Hematopoietic multipotent progenitor cell treated with erythropoietin and hydrocortisone succinate and interleukin-3 and kit ligand, for 15 days (in vitro differentiated cells): ENCODE measurements around the gene ANXA6.
A peak's percentile ranks its signal among the peaks of the same experiment; 100 is the strongest.

Experiments used
- DNase-seq: peaks from one replicate; pipeline ENCODE4 v3.0.0-alpha.2; 2015; ENCODE audit warnings: low spot score

Gene ANXA6

DNA sequence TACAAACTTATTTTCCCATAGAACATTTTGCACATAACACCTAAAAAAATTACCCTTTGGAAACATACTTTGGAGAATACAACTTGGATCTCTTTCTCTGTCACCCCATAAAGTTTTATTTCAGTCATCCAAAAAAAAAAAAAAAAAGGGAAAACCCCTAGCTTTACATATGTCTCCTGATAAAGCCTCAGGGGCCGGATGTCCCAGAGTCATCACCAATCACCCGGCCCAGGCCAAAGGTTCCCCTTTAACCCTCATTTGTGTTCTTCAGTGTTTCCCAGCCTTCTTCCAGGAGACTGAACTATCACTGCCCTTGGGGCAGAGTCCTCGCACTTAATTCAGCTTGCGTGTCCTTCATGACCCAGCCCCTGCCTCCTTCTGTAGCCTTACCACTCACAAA, 28.8 kb downstream of the ANXA6 start:
- no peak for DNase-seq

- DNase-seq: no peak
These were observed 29.7 kb downstream of the ANXA6 start for GRCh38 chr5:151127926-151128325.

DNA sequence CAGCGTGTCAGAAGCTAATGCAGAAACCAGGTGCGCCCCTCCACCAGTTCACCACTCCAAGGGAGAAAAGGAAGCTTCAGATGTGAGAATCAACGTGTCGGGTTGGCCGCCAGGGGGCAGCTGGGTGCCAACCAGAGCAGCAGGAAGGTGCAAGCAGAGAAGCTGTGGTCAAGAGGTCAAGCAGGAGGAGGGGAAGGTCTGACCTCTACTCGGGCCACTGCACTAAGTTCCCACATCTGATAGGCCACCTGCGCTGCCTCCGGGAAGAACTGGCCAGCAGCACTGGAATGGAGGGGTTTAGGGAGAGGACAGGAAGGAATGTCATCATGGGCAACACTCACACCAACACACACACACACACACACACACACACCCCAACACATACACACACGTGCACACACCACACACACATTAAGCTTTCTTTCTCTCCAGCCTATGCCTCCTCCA, 31.4 kb downstream of the ANXA6 start:
- peak; percentile 62 for DNase-seq

GRCh38 chr5:151125421-151125820, 32.2 kb downstream of the ANXA6 start:
- DNase-seq: no peak

GRCh38 chr5:151123897-151124751, 33.5 kb downstream of the ANXA6 start:
- DNase-seq: peak; percentile 59

DNA sequence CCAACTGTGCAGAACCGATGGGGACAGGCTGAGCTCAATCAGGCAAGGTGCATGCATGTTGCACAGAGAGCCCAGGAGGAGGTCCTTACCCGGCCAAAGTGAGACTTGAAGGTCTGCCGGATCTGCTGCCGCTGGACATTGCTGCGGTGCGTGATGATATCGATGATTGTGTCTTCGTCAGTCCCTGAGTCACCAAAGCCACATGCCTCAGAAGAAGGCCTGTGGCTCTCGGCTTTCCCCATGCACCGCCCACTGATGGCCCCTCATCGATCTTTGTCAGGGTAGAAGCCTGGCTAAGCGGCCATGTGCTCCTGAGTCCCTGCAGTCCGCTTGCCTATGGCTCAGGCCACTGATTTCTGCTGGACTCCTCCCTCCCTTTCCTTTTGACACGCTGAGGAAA, 34.8 kb downstream of the ANXA6 start:
- no peak for DNase-seq

GRCh38 chr5:151121665-151122064, 35.9 kb downstream of the ANXA6 start:
- no peak for DNase-seq

DNA sequence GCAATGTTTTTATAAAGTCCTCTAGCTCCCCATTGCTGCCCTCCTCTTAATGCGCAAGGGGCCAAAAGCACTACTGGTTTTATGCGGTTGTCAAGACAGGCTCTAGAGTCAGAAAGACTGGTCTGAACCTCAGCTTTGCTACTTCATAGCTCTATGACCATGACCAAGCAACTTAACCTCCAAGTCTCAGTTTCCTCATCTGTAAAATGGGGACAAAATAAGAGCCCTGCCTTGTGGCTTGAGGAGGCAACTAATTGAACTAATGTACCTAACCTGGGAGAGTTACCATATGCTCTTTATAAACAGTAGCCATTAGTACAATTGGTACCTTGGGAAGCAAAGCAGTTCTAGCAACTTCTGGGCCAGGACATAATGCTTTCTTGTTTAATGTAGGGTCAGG, 36.5 kb downstream of the ANXA6 start:
- no peak for DNase-seq

- no peak for DNase-seq
These were observed 38.5 kb downstream of the ANXA6 start for GRCh38 chr5:151118913-151119575.

- peak; percentile 69 for DNase-seq
These were observed 42.2 kb downstream of the ANXA6 start for GRCh38 chr5:151115272-151115905.

- DNase-seq: no peak
These were observed 43.9 kb downstream of the ANXA6 start for GRCh38 chr5:151113651-151114050.

DNA sequence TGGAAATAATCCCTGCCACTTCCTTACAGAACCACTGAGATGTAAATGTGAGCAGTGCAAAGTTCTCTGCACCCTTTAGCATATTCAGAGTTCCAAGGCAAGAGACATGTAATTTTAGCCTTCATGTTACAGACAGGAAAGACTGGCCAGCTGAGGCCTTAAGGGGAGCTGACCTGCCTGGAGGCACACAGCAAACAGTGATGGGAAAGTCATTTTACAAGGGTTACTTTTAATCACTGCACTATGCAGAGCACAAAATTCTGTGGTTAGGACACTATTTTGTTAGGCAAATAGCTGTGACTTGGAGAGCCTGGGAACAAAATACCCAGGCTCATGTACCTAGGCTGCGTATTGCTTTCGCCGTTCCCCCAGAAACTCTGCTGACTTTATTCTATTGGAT, 46.6 kb downstream of the ANXA6 start:
- DNase-seq: no peak

- DNase-seq: no peak
These were observed 47.4 kb downstream of the ANXA6 start for GRCh38 chr5:151110122-151110681.

- no peak for DNase-seq
These were observed 49.0 kb downstream of the ANXA6 start for GRCh38 chr5:151108566-151108965.

GRCh38 chr5:151107738-151108520, 49.6 kb downstream of the ANXA6 start:
- DNase-seq: no peak

- DNase-seq: no peak
These were observed 50.5 kb downstream of the ANXA6 start for GRCh38 chr5:151107084-151107483.

GRCh38 chr5:151106509-151106908, 51.1 kb downstream of the ANXA6 start:
- no peak for DNase-seq

- no peak for DNase-seq
These were observed 51.5 kb downstream of the ANXA6 start for GRCh38 chr5:151106043-151106442.

- no peak for DNase-seq
These were observed 52.0 kb downstream of the ANXA6 start for GRCh38 chr5:151105561-151105960.

- DNase-seq: no peak
These were observed 52.8 kb downstream of the ANXA6 start for GRCh38 chr5:151104795-151105194.

GRCh38 chr5:151101746-151102145, 55.8 kb downstream of the ANXA6 start:
- DNase-seq: no peak

DNA sequence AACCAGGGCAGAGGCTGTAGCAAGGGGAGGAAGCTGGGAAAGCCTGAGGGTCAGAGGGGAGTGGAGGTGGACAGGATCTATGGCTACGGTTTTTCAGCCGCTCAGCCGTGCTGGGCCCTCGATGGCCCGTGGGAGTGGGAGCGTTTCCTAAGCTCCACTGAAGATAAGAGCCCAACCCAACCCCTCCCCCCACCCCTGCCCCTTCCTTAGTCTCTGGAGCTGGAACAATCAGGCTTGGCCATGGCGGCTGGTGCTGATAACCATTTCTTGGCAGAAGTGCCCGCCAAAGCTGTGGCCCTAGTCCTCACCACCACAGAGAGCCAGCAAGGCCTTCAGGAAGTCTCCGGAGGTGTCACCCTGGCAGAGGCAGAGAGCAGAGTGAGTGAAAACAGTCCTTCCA, 56.4 kb downstream of the ANXA6 start:
- DNase-seq: peak; percentile 18
